ENCODE results near the gene GMDS. TPM values are rescaled to one million over a fixed set of nuclear protein-coding genes. Genes with fewer than 3 reads are reported as not detected.

Gene GMDS
- total and polyA plus RNA-seq, 11 donors = 4.5 to 10.7 (median 7.0) TPM

DNA sequence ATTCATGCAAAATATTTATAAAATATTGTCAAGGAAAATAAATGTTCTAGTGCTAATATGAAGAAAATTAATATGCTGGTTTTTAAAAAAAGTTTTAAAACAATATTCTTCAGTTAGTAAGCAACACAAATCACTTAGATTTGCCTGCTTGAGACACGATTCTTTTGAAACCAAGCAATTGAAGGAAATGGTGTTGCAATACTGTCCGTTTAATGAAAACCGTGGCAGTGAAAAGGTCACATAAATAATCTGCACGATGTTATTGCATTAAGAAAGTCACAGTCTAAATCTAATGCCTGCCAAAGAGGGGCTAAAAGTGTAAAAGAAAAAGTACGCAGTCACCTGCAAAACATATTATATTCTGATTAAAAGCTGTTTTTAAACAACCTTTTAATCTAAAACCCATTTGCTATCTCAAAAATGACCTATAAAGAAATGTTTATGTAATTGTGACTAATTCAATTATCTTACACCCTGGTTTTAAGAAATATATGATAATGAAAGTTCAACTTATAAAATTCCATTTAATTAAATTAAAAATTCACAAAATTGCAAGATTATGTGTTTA, 143.0 kb downstream of the GMDS start:
- TF ChIP-seq, protein P1, sequence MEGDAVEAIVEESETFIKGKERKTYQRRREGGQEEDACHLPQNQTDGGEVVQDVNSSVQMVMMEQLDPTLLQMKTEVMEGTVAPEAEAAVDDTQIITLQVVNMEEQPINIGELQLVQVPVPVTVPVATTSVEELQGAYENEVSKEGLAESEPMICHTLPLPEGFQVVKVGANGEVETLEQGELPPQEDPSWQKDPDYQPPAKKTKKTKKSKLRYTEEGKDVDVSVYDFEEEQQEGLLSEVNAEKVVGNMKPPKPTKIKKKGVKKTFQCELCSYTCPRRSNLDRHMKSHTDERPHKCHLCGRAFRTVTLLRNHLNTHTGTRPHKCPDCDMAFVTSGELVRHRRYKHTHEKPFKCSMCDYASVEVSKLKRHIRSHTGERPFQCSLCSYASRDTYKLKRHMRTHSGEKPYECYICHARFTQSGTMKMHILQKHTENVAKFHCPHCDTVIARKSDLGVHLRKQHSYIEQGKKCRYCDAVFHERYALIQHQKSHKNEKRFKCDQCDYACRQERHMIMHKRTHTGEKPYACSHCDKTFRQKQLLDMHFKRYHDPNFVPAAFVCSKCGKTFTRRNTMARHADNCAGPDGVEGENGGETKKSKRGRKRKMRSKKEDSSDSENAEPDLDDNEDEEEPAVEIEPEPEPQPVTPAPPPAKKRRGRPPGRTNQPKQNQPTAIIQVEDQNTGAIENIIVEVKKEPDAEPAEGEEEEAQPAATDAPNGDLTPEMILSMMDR (IDR thresholded peaks at IDR 0.05) = no peak
- TF ChIP-seq POLR2A (IDR thresholded peaks at IDR 0.05) = no peak
- intact Hi-C loops (cut with DNase I) = loop anchor here in 7 of 10 donors (2.0 to 10.0 kb wide), 7 partner anchors 92 to 532 kb away; no protein-coding TSS in a partner anchor
- Histone ChIP-seq H3K4me1 (peaks cover 0 to 12% (median 1%) of the 10 kb centered on the region in 12 donors), H3K36me3 (no peaks in the 10 kb centered on the region), H3K9me3 (no peaks in the 10 kb centered on the region), H3K27ac (no peak overlapping the region), H3K4me3 (peak overlapping the region in 1 of 12 donors; percentile 38), H3K27me3 (no peaks in the 10 kb centered on the region)
- ATAC-seq (no peak), DNase-seq (no peak)
- WGBS, 4 donors = 74 to 78% (median 77%) methylated on average over 5 of the region's 5 CpGs

DNA sequence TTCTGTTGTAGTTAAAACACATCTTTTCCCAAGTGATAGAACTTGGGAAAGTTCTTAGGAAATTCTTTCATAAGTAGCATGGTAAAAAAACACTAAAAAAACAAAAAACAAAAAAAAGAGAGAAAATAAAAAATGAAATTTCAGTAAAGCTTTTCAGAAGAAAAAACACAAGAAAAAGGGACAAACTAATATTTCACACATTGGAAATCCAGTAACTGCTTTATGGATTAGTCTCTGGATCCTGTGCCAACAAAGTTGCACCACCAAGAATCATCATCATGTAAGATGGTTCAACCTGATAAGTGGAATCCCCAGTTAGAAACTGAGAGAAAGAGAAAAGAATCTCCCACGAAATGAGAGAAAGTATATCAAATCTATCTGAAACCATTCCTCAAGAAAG, 144.2 kb downstream of the GMDS start:
- no peaks in the 10 kb centered on the region for H3K27me3 ChIP-seq
- H3K27ac ChIP-seq = no peak overlapping the region
- no peaks in the 10 kb centered on the region for H3K9me3 ChIP-seq
- DNase-seq (no peak), ATAC-seq (no peak)
- no peak overlapping the region for H3K4me3 ChIP-seq
- intact Hi-C loops (cut with DNase I) = loop anchor here in 6 of 10 donors (5.0 to 10.0 kb wide), 6 partner anchors 94 to 534 kb away; no protein-coding TSS in a partner anchor
- H3K36me3 ChIP-seq = no peaks in the 10 kb centered on the region
- TF ChIP-seq, protein P1 (IDR thresholded peaks at IDR 0.05) = no peak
- TF ChIP-seq POLR2A (IDR thresholded peaks at IDR 0.05) = no peak
- peaks cover 0 to 12% (median 1%) of the 10 kb centered on the region in 12 donors for H3K4me1 ChIP-seq
- 84 to 96% (median 88%) methylated on average over 1 of the region's 1 CpG for WGBS, 4 donors

DNA sequence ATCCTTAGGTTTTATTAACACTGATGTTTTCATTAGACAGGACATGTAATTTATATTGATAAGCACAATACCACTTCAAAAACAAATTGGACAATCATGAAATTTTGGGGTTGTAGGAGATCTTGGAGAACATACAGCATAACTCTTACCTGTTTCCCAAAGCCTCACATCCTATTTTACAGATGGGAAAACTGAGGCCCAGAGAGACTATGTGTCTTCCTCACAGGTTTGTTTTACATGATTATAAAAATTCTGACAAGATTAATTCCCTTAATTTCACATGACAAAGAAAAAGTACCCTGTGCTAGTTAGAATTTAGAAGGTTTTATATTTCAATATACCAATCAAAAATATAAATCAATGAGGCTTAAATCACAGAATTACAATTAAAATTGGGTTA, 145.5 kb downstream of the GMDS start:
- Histone ChIP-seq H3K9me3 (no peaks in the 10 kb centered on the region), H3K27ac (no peak overlapping the region), H3K4me1 (peaks cover 0 to 12% (median 1%) of the 10 kb centered on the region in 12 donors), H3K27me3 (no peaks in the 10 kb centered on the region), H3K4me3 (no peak overlapping the region), H3K36me3 (no peaks in the 10 kb centered on the region)
- no peak for TF ChIP-seq POLR2A (IDR thresholded peaks at IDR 0.05)
- TF ChIP-seq, protein P1 (IDR thresholded peaks at IDR 0.05) = no peak
- DNase-seq (no peak), ATAC-seq (no peak)
- intact Hi-C loops (cut with DNase I) = loop anchor here in 7 of 10 donors (5.0 to 10.0 kb wide), 7 partner anchors 95 to 535 kb away; no protein-coding TSS in a partner anchor

DNA sequence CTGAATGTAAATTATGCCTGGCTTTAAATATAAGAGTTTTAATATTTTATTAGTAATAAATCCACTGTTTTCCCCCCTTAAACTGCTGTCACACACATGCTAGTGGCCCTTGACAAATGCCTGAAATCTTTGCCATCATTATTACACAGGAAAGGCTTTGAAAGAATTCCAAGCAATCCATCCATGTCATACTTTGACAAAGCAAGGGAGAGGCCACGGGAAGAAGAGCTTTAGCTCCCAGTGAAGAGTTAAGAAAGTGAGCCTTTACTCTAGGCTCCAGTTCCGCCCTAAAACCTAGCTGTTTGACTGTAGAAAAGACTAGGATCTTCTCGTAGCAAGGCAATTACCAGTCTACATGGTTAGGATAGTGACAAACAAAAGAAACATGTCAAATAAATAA, 147.9 kb downstream of the GMDS start:
- Histone ChIP-seq H3K9me3 (no peaks in the 10 kb centered on the region), H3K4me3 (no peak overlapping the region), H3K36me3 (no peaks in the 10 kb centered on the region), H3K27me3 (no peaks in the 10 kb centered on the region), H3K4me1 (no peaks in the 10 kb centered on the region), H3K27ac (no peak overlapping the region)
- ATAC-seq (no peak), DNase-seq (no peak)
- 82 to 89% (median 84%) methylated on average over 3 of the region's 3 CpGs for WGBS, 4 donors
- no peak for TF ChIP-seq POLR2A (IDR thresholded peaks at IDR 0.05)
- TF ChIP-seq, protein P1 (IDR thresholded peaks at IDR 0.05) = no peak
- intact Hi-C loops (cut with DNase I) = loop anchor here in 1 of 10 donors (10.0 kb wide), 1 partner anchor 253 kb away; no protein-coding TSS in a partner anchor

All from heart left ventricle (tissue), 16 donors.